CD4-positive, CD25-positive, alpha-beta regulatory T cell (primary cell): Measurements from ENCODE around the gene UACA. TPM values are rescaled to one million over a fixed set of nuclear protein-coding genes. Genes with fewer than 3 reads are reported as not detected.

ENCODE experiments used
- ATAC-seq, 2 donors: fragments of 150-1000 bp; cut with Tn5 transposase; one replicate each; pipeline ENCODE4 v1.10.0; 2021; ENCODE audit warnings: low read depth in 2 of 2, moderate number of reproducible peaks in 2 of 2, moderate library complexity in 1 of 2
- DNase-seq, 3 donors: peaks; one replicate each; pipeline versions ENCODE4 v3.0.0 to v3.0.0-alpha.2; 2012 to 2022; ENCODE audit warnings: mixed read lengths in 1 of 3
- H3K27ac ChIP-seq: one replicate; pipeline ENCODE4 v1.7.0; 2013; ENCODE audit warnings: mild to moderate bottlenecking, low read length; ENCODE audit not compliant: insufficient read depth, poor library complexity, severe bottlenecking
- H3K27me3 ChIP-seq: one replicate; pipeline ENCODE4 v1.7.0; 2013; ENCODE audit warnings: low read length; ENCODE audit not compliant: control insufficient read depth, insufficient read depth
- H3K36me3 ChIP-seq: one replicate; pipeline ENCODE4 v1.7.0; 2013; ENCODE audit warnings: mild to moderate bottlenecking, low read length, moderate library complexity; ENCODE audit not compliant: control insufficient read depth, insufficient read depth
- H3K4me1 ChIP-seq: 2 replicates; pipeline ENCODE4 v1.7.0; 2013; ENCODE audit warnings: mild to moderate bottlenecking, low read length; ENCODE audit not compliant: insufficient read depth, control insufficient read depth, poor library complexity, severe bottlenecking
- H3K4me3 ChIP-seq: one replicate; pipeline ENCODE4 v1.7.0; 2013; ENCODE audit warnings: low read depth, mild to moderate bottlenecking, low read length, moderate library complexity
- H3K9me3 ChIP-seq, 2 experiments: 1 replicate in 1 of 2; 2 replicates in 1 of 2; pipeline ENCODE4 v1.7.0; 2013; ENCODE audit warnings: low read length in 2 of 2, mild to moderate bottlenecking in 1 of 2, moderate library complexity in 1 of 2; ENCODE audit not compliant: control insufficient read depth in 2 of 2
- H3K27ac Mint-ChIP-seq, 3 donors: one replicate each; pipeline ENCODE4 v1.8.0; 2020 to 2022; ENCODE audit warnings: mild to moderate bottlenecking in 3 of 3, mixed read lengths in 3 of 3, moderate library complexity in 2 of 3
- H3K27me3 Mint-ChIP-seq: one replicate; pipeline ENCODE4 v1.8.0; 2022; ENCODE audit warnings: mild to moderate bottlenecking, mixed read lengths
- H3K36me3 Mint-ChIP-seq: one replicate; pipeline ENCODE4 v1.8.0; 2020; ENCODE audit warnings: mixed read lengths
- H3K4me1 Mint-ChIP-seq, 4 donors: one replicate each; pipeline ENCODE4 v1.8.0; 2020 to 2022; ENCODE audit warnings: mixed read lengths in 4 of 4, mild to moderate bottlenecking in 1 of 4
- H3K4me3 Mint-ChIP-seq, 4 donors: one replicate each; pipeline ENCODE4 v1.8.0; 2020 to 2022; ENCODE audit warnings: mild to moderate bottlenecking in 4 of 4, mixed read lengths in 4 of 4, moderate library complexity in 3 of 4
- H3K9me3 Mint-ChIP-seq, 7 donors: one replicate each; pipeline ENCODE4 v1.8.0; 2020 to 2022; ENCODE audit warnings: mixed read lengths in 7 of 7, mild to moderate bottlenecking in 3 of 7, moderate library complexity in 2 of 7
- polyA plus RNA-seq, 4 donors: library from polyadenylated mRNA; unstranded; fragments of 300-500 nt; fragmentation: Illumina TruSeq; gene quantifications; one replicate each; pipeline ENCODE4 v1.2.3, GENCODE V29; 2021
- total RNA-seq: library from RNA; stranded (reverse); gene quantifications from one replicate; pipeline ENCODE4 v1.2.3, GENCODE V29; 2022

Gene UACA
- total and polyA plus RNA-seq, 5 donors from 2014 or later = 0.47 TPM; not detected in 4

DNA sequence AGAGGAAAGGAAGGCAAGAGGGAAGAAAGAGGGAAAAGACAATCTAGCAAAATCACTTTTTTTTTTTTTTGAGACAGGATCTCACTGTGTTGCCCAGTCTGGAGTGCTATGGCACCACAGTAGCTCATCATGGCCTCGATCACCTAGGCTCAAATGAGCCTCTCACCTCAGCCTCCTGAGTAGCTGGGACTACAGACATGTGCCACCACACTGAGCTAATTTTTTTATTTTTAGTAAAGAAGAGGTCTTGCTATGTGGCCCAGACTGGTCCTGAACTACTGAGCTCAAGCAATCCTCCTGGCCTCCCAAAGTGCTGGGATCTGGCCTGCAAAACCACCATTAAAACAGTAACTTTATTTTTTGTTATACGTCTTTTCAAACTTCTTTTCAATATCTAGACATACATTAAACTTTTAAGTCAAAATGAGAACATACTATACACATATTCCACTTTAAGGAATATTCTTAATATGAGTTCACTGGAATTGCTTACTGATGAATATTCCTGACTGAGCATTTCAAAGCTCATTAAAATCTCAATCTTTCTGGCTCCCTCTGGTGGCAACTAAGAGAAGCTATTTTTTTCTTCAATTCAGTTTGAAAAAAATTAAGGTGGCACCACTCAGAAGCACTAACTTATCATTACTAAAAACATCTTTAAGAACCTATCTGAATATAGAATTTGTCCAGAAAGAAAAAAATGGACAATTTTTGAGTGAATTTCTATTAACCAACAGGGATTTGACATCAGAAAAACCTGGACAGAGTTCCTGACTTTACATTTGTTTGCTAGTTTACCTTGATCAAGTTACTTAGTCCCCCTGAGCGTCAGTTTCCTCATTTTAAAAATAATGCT lies 40.9 kb downstream of the UACA start:
- Histone ChIP-seq H3K27me3 (peaks cover 9% of the 10 kb centered on the region), H3K9me3 (no peaks in the 10 kb centered on the region), H3K4me3 (no peak overlapping the region), H3K4me1 (no peaks in the 10 kb centered on the region), H3K27ac (no peak overlapping the region), H3K36me3 (no peaks in the 10 kb centered on the region)
- Mint-ChIP-seq H3K9me3 (no peaks in the 10 kb centered on the region), H3K4me1 (no peaks in the 10 kb centered on the region), H3K4me3 (no peak overlapping the region), H3K36me3 (no peaks in the 10 kb centered on the region), H3K27ac (no peak overlapping the region), H3K27me3 (peaks cover 16% of the 10 kb centered on the region)
- peak in 2 of 3 donors; percentile 27 to 43 for DNase-seq
- no peak for ATAC-seq

GRCh38 chr15:70720228-70721016 lies 42.9 kb downstream of the UACA start:
- no peak for DNase-seq
- no peak for ATAC-seq
- H3K27me3 Mint-ChIP-seq = peaks cover 16% of the 10 kb centered on the region
- no peaks in the 10 kb centered on the region for H3K4me1 Mint-ChIP-seq
- H3K9me3 Mint-ChIP-seq = no peaks in the 10 kb centered on the region
- no peak overlapping the region for H3K4me3 Mint-ChIP-seq
- no peaks in the 10 kb centered on the region for H3K36me3 ChIP-seq
- no peaks in the 10 kb centered on the region for H3K4me1 ChIP-seq
- no peaks in the 10 kb centered on the region for H3K9me3 ChIP-seq
- no peaks in the 10 kb centered on the region for H3K36me3 Mint-ChIP-seq
- H3K27ac Mint-ChIP-seq = no peak overlapping the region
- no peak overlapping the region for H3K4me3 ChIP-seq
- peaks cover 6% of the 10 kb centered on the region for H3K27me3 ChIP-seq
- no peak overlapping the region for H3K27ac ChIP-seq

- Mint-ChIP-seq H3K27ac (no peak overlapping the region), H3K9me3 (peaks cover 0 to 1% (median 0%) of the 10 kb centered on the region in 7 donors), H3K36me3 (no peaks in the 10 kb centered on the region), H3K4me3 (no peak overlapping the region), H3K27me3 (peaks cover 12% of the 10 kb centered on the region), H3K4me1 (no peaks in the 10 kb centered on the region)
- Histone ChIP-seq H3K27me3 (no peaks in the 10 kb centered on the region), H3K27ac (no peak overlapping the region), H3K4me1 (no peaks in the 10 kb centered on the region), H3K36me3 (no peaks in the 10 kb centered on the region), H3K9me3 (no peaks in the 10 kb centered on the region), H3K4me3 (no peak overlapping the region)
- DNase-seq (no peak), ATAC-seq (no peak)
Measured at GRCh38 chr15:70717237-70717793, 46.0 kb downstream of the UACA start.

DNA sequence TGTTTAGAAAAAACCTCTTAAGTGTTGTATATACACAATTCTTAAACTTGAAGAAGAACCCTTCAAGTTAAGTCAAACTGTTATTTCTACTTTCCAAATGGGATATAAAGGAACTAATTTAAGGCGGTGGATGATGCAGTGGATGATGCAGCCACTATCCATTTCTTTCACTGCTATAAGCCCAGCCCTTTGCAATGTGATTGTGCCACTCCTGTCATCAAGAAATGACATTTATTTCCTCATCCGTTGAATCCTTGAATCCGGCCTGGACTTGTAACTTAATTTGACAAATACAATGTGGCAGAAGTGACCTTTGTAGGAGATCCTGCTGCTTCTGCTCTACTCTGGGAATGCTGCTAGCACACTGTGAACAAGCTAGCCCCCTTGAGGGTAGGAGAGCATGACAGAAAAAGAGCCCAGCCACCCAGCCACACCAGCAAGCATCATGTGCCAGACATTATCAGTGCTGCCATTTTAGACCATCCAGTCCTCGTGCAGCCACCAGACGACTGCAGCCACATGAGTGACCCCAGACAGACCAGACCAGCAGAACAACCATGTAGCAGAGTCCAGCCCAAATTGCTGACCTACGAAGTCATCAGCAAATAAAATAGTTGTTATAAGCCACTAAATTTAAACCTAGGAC lies 47.4 kb downstream of the UACA start:
- no peaks in the 10 kb centered on the region for H3K36me3 ChIP-seq
- no peaks in the 10 kb centered on the region for H3K4me1 ChIP-seq
- Mint-ChIP-seq H3K4me3 (no peak overlapping the region), H3K4me1 (no peaks in the 10 kb centered on the region), H3K27ac (no peak overlapping the region), H3K27me3 (peaks cover 17% of the 10 kb centered on the region), H3K36me3 (no peaks in the 10 kb centered on the region), H3K9me3 (peaks cover 0 to 1% (median 0%) of the 10 kb centered on the region in 7 donors)
- H3K27me3 ChIP-seq = no peaks in the 10 kb centered on the region
- ATAC-seq (no peak), DNase-seq (no peak)
- no peak overlapping the region for H3K4me3 ChIP-seq
- H3K9me3 ChIP-seq = no peaks in the 10 kb centered on the region
- no peak overlapping the region for H3K27ac ChIP-seq

GRCh38 chr15:70714565-70714964 lies 48.8 kb downstream of the UACA start:
- H3K36me3 Mint-ChIP-seq = no peaks in the 10 kb centered on the region

GRCh38 chr15:70714015-70714414 lies 49.3 kb downstream of the UACA start:
- Mint-ChIP-seq H3K36me3 (no peaks in the 10 kb centered on the region), H3K9me3 (peaks cover 0 to 1% (median 0%) of the 10 kb centered on the region in 7 donors), H3K27me3 (peaks cover 18% of the 10 kb centered on the region), H3K4me1 (no peaks in the 10 kb centered on the region), H3K27ac (no peak overlapping the region), H3K4me3 (no peak overlapping the region)
- H3K36me3 ChIP-seq = no peaks in the 10 kb centered on the region
- ATAC-seq = no peak
- H3K27ac ChIP-seq = no peak overlapping the region
- no peak for DNase-seq
- H3K27me3 ChIP-seq = peaks cover 3% of the 10 kb centered on the region
- no peaks in the 10 kb centered on the region for H3K9me3 ChIP-seq
- no peak overlapping the region for H3K4me3 ChIP-seq
- no peaks in the 10 kb centered on the region for H3K4me1 ChIP-seq

More at GRCh38 chr15:70714565-70714964, 48.8 kb downstream of the UACA start:
- no peaks in the 10 kb centered on the region for H3K4me1 Mint-ChIP-seq
- no peaks in the 10 kb centered on the region for H3K36me3 ChIP-seq
- peaks cover 18% of the 10 kb centered on the region for H3K27me3 Mint-ChIP-seq
- H3K4me1 ChIP-seq = no peaks in the 10 kb centered on the region
- H3K9me3 ChIP-seq = no peaks in the 10 kb centered on the region
- ATAC-seq (no peak), DNase-seq (no peak)
- no peak overlapping the region for H3K4me3 Mint-ChIP-seq
- no peak overlapping the region for H3K27ac Mint-ChIP-seq
- H3K27ac ChIP-seq = no peak overlapping the region
- no peak overlapping the region for H3K4me3 ChIP-seq
- H3K9me3 Mint-ChIP-seq = peaks cover 0 to 1% (median 0%) of the 10 kb centered on the region in 7 donors
- peaks cover 3% of the 10 kb centered on the region for H3K27me3 ChIP-seq

DNA sequence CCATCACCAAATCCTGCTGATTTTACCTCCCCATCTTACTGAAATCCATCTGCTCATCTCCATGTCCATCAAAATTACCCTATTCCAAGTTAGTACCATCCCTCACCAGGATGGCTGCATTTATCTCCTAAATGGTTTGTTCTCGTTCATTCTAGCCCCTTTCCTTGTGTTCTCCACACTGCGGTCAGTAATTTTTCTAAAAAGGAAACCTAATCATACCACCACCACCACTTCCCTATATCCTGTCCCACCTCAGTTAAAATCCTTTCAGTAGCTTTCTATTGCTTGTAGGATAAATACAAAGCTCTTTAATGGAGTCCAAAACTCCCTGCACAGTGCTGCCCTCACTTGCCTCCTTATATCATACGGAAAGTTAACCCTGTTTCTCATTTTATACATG lies 51.1 kb downstream of the UACA start:
- H3K36me3 ChIP-seq = no peaks in the 10 kb centered on the region
- H3K27me3 ChIP-seq = peaks cover 3% of the 10 kb centered on the region
- no peak overlapping the region for H3K27ac Mint-ChIP-seq
- no peak overlapping the region for H3K27ac ChIP-seq
- no peak overlapping the region for H3K4me3 ChIP-seq
- DNase-seq = no peak
- peaks cover 27% of the 10 kb centered on the region for H3K27me3 Mint-ChIP-seq
- H3K4me3 Mint-ChIP-seq = no peak overlapping the region
- no peaks in the 10 kb centered on the region for H3K9me3 ChIP-seq
- no peaks in the 10 kb centered on the region for H3K4me1 Mint-ChIP-seq
- no peaks in the 10 kb centered on the region for H3K36me3 Mint-ChIP-seq
- peaks cover 0 to 1% (median 0%) of the 10 kb centered on the region in 7 donors for H3K9me3 Mint-ChIP-seq
- ATAC-seq = no peak
- H3K4me1 ChIP-seq = no peaks in the 10 kb centered on the region
